ENCODE results near the gene GNL2.
A peak's percentile ranks its signal among the peaks of the same experiment; 100 is the strongest.
"Not testable (repeated sequence)": the region's sequence is repeated elsewhere in the genome, so short reads cannot be mapped to it uniquely, and the experiment has no call there.

Gene GNL2

DNA sequence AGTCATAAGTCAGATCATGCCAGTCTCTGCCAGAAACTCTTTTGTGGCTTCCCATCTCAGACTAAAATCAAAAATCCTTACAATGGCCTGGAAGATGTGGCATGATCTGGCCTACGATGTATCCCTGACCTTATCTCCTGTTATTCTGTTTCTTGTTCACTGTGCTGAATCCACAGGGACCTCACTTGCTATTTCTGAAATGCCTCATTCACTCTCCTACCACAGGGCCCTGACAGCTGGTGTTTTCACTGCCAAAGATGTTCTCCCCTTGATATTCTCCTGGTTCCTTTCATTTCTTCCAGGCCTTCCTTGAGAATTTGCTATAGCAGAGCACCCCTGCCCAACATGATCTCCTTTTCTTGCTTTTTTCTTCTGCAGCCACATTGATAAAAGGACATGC lies 37.3 kb downstream of the GNL2 start:
- no peak for DNase-seq

DNA sequence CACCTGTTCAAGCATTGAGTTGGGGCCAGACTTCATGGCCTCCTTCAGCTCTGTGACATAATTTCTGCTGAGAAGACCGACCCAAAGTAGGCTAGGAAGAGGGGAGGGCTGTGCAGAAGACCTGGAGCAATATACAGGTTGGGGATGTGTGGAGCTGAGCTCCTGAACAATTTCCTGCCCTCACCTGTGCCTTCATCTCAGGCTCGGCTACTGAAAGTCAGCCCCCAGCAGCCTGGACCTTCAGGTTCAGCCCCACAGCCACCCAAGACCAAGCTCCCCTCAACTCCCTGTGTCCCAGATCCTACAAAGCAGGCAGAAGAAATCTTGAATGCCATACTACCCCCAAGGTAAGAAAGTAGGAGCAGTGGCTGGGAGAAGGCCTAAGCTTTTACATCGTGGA lies 38.3 kb downstream of the GNL2 start:
- no peak for DNase-seq

DNA sequence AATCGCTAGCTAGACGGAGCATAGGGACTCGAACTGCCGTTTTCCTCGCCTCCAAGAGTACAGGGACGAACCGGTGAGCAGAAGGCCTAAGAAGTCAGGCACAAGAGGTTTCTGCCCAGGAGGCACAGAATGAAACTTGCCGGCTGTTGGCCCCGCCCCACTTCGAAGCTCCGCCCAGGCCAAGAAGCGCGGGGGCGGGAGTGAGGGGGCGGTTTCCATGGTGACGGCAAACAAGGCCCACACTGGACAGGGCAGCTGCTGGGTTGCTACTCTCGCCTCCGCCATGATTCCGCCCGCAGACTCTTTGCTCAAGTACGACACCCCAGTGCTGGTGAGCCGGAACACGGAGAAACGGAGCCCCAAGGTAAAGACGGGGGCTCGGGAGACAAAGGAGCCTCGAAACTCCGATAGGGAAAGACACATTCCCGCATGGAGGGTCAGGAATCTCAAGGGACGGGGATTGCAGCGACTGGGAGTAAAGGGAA lies 39.0 kb downstream of the GNL2 start, which contains the start of gene DNALI1:
TSS of gene DNALI1 (plus strand) at position 229 of the 485 bp plus-strand sequence. CDS start at position 284, 55 bp downstream.
- peak; percentile 82 for DNase-seq

DNA sequence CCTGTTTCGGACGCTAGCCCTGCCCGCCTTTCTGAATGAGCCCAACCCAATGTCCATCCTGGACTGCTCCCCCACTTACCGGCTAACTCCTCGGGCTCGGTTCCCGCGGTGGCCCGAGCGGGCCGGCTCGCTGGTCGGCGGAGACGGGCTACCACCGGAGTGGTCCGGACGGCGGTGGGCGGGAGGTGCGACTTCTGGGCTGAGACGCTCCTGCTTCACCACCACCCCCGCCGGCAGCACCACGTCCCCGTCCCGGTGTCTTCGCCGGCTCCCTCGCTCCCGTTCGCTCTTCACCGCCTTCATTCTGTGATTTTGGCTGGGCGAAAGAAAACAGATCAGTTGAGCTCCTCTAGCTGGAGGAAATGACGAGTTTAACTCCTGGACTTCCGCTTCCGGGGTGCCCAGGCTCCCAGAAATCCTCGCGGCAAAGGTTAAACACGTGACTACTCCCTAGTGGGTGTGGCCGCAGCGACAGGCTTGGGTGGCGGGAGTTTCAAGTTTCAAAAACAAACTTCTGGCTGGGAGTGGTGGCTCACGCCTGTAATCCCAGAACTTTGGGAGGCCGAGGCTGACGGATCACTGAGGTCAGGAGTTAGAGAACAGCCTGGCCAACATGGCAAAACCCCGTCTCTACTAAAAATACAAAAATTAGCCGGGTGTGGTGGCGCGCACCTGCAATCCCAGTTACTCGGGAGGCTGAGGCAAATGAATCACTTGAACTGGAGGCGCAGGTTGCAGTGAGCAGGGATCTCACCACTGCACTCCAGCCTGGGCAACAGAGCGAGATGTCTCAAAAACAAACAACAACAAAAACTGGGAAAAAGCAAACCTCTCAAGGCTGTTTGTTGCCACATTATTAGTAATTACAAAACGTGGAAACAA lies 41.6 kb downstream of the GNL2 start, which contains the start of gene SNIP1:
TSS of gene SNIP1 (minus strand) at position 367 of the 882 bp plus-strand sequence. CDS start at position 303, 64 bp downstream.
- DNase-seq: peak; percentile 98

DNA sequence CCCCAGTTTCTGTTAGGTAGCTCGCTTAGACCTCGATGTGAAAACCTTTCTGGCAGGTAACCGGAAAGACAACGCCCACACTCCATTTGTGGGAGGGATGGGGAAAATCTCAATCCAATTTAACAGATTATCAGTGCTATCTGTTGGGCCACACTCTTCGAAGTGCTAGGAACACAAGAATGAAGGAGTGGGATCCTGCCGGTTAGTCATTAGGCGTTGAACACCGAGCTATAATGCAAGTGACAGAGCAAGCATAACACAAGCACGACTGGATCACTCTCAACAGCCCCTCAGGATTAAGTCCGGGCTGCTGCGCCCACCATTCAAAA lies 42.2 kb downstream of the GNL2 start:
- DNase-seq: peak; percentile 20

DNA sequence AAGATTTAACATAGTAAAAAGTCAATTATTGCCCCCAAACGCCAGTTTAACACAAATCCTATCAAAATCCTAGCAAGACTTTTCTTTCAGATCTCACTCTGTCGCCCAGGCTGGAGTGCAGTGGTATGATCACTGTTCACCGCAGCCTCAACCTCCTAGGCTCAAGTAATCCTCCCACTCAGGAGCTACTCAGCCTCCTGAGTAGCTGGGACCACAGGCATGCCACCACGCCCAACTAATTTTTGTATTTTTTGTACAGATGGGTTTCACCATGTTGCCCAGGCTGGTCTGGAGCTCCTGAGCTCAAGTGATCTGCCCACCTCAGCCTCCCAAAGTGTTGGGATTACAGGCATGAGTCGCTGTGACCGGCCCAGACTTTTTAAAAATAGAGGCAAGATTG lies 46.4 kb downstream of the GNL2 start:
- DNase-seq: no peak

DNA sequence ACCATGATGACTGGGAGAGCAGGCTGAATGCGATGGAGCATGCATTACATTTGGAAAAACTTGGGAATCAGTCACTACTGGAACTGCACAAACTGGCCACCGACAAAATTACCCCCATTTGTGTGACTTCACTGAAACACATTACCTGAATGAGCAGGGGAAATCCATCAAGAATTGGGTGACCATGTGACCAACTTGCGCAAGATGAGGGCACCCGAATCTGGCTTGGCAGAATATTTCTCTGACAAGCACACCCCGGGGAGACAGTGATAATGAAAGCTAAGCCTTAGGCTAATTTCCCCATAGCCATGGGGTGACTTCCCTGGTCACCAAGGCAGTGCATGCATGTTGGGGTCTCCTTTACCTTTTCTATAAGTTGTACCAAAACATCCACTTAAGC lies 50.7 kb downstream of the GNL2 start:
- no peak for DNase-seq

DNA sequence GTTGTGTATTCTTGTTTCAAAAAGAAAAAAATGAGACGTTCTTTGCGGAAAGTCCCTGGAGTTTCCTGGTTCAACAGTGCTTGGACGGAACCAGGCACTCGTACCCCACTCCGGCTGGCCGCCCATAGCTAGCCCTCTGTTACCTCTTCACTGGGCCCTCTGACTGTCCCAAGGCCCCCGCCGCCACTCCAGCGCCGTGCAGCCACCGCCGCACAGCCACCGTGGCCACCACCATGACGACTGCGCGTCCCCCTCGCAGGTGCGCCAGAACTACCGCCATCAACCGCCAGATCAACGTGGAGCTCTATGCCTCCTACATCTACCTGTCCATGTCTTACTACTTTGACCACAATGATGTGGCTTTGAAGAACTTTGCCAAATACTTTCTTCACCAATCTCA lies 51.2 kb downstream of the GNL2 start:
- DNase-seq: no peak

DNA sequence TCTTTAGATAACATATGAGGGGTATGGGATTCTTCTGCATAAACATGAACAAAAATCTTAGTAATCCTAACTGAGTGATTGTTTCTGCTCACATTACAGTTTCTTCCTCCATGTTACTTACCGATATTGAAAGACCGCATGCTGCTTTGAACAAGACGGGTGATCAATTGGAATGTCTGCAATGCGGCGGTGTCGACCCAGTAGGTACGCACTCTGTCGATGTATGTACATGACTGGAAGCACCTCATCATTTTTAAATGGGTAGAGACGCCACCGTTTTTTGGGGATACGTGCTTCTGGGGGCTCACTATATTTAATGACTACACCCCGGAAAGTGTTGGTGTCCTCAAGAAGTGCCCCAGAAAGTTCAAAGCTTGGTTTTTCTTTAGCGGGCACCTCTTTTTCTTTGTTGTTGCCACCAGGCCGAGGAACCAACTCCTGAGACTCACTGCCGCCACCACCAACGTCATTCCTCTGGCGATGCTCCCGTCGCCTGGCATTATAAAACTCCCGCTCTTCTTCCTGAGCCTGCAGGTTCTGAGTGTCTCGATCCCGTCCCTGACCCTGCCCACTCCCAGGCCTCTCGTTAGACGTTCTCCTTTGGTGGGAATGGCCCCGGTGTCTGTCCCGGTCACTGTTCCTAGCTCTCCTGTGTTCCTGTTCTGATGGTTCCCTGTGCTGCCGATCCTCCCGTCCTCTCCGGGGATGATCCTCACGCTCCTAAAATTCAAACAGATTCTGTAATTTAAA lies 55.5 kb downstream of the GNL2 start:
- no peak for DNase-seq

DNA sequence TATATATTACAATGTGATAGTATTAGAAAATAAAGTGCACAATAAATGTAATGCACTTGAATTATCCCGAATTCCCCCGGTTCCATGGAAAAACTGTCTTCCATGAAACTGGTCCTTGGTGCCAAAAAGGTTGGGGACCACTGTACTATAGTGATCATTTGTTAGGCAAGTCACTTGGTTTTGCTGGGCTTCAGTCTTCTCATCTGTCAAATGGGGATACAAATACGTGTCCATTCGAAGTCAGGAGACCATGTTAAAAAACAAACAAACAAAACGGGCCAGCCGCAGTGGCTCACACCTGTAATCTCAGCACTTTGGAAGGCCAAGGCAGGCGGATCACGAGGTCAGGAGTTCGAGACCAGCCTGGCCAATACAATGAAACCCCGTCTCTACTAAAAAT lies 56.6 kb downstream of the GNL2 start:
- DNase-seq: not testable (repeated sequence)

DNA sequence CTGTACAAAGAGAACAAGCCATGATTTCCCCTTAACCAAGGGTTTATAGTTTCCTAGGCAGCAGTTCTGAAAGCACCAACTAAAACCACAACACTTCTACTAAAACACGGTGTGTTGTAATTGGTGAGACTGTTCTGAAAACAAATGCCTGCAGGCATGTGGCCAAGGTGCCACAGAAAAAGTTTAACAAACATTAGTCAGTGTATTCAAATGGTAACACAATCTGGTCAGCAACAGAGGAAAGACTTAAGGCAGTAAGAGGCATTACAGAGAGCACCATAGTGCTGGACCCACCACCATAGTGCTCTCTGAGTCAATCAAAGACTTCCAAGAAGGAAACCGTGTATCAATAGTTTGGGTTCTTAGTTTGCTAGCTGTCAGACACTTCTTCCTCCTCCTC lies 58.4 kb downstream of the GNL2 start:
- no peak for DNase-seq

DNA sequence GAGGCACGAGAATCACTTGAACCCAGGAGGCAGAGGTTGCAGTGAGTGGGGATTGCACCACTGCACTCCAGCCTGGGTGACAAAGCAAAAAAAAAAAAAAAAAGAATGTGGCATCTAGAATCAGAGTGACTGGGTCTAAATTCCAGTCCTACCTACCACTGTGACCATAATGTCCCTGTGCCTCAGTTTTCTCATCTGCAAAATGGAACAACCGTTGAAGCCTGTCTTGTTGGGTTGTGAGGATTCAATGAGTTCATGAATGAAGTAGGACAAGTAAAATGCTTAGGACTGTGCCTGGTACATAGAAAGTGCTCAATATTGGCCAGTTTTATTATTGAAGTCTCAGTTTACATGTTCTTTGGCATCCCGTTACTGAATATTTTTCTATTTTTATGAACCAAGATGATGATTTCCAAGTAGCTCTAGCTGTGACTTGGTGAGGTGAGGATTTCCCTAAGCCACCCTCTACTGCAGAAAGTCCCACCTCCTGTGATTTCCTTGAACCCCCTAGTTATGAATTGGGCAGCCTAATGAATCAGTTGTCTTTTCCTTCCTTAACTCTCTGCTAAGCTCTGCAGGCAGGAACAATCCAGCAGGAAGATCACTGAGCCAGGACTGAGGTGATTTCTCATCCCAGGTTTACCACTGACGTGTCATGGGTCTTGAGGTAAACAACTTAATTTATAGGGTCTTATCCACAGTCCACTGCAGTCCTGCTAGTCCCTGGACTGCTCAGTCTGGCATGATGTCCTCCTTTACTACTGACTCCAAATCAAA lies 62.2 kb downstream of the GNL2 start:
- no peak for DNase-seq

DNA sequence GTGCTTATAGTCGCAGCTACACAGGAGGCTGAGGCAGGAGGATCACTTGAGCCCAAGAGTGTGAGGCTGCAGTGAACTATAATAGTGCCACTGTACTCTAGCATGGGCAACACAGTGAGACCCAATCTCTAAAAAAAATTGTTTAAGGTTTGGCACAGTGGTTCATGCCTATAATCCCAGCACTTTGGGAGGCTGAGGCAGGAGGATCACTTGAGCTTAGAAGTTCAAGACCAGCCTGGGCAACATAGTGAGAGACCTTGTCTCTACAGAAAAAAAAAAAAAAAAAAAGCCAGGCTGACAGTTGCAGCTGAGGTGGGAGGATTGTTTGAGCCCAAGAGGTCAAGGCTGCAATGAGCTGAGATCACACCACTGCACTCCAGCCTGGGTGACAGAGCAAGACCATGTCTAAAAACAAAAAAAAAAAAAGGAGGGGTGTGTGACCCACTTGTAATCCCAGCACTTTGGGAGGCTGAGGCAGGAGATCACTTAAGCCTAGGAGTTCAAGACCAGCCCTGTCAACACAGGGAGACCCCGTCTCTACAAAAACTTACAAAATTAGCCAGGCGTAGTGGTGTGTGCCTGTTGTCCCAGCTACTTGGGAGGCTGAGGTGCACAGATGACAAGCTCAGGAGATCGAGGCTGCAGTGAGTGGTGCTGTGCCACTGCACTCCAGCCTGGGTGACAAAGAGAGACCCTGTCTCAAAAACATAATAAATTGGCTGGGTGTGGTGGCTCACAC lies 63.1 kb downstream of the GNL2 start:
- DNase-seq: not testable (repeated sequence)

DNA sequence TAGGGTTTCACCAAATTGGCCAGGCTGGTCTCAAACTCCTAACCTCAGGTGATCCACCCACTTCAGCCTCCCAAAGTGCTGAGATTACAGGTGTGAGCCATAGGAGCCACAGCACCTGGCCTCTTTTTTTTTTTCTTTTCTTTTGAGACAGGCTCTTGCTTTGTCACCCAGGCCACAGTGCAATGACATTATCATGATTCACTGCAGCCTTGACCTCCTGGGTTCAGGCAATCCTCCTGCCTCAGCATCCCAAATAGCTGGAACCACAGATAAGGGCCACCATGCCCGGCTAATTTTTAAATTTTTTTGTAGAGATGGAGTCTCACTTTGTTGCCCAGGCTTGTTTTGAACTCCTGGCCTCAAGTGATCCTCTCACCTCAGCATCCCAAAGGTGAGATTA lies 65.8 kb downstream of the GNL2 start:
- not testable (repeated sequence) for DNase-seq

DNA sequence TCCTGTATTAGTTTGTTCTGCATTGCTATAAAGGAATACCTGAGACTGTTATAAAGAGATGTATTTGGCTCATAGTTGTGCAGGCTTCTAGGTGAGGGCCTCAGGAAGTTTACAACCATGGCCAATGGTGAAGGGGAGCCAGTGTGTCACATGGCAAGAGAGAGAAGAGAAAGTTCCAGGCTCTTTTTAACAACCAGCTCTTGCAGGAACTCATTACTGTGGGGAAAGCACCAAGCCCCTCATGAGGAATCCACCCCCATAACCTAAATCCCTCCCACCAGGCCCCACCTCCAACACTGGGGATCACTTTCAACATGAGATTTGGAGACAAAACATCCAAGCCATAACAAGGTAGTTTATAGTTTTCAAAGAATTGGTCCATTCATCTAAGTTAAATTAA lies 76.1 kb downstream of the GNL2 start:
- DNase-seq: no peak

DNA sequence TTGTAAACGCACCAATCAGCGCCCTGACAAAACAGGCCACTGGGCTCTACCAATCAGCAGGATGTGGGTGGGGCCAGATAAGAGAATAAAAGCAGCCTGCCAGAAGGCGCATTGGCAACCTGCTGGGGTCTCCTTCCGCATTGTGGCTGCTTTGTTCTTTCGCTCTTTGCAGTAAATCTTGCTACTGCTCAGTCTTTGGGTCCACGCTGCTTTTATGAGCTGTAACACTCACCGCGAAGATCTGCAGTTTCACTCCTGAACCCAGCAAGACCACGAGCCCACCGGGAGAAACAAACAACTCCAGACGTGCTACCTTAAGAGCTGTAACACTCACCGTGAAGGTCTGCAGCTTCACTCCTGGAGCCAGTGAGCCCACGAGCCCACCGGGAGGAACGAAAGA lies 76.8 kb downstream of the GNL2 start:
- not testable (repeated sequence) for DNase-seq

DNA sequence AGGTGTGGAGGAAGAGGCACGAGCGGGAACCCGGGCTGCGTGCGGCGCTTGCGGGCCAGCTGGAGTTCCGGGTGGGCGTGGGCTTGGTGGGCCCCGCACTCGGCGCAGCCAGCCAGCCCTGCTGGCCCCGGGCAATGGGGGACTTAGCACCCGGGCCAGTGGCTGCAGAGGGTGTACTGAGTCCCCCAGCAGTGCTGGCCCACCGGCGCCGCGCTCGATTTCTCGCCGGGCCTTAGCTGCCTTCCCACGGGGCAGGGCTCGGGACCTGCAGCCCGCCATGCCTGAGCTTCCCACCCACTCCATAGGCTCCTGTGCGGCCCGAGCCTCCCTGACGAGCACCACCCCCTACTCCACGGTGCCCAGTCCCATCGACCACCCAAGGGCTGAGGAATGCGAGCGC lies 77.5 kb downstream of the GNL2 start:
- not testable (repeated sequence) for DNase-seq

DNA sequence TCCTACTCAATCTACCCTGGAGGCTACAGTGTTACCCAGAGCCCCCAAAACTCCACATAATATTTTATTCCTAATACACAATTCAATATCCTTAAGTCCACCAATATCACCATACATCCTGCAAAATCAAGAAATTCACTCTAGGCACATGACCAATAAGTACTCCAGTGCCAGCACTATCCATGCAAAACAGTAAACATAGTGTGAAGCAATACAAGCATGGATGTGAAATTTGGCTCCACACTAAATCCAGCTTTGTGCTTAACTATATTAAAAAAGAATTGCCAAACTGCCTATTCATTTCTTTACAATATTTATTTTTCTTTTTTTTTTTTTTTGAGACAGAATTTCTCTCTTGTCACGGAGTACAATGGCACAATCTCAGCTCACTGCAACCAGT lies 78.2 kb downstream of the GNL2 start:
- DNase-seq: no peak

All from hematopoietic multipotent progenitor cell treated with erythropoietin and hydrocortisone succinate and interleukin-3 and kit ligand, for 4 days (in vitro differentiated cells).